ENCODE measurements around the gene OGFOD2.

- TF ChIP-seq CTCF (IDR thresholded peaks at IDR 0.05) (no peak), POLR2A (IDR thresholded peaks at IDR 0.05) (no peak), EP300 (IDR thresholded peaks at IDR 0.05) (no peak)
Measured at GRCh38 chr12:122966743-122967550, 8.1 kb upstream of the OGFOD2 start.
